NT2/D1 (cell line): ENCODE results near the gene GCDH.

ENCODE experiments used
- SUZ12 ChIP-seq: IDR thresholded peaks from 2 replicates; pipeline ENCODE4 v1.6.1; 2011; ENCODE audit not compliant: insufficient read length, insufficient read depth; ENCODE audit errors: extremely low read depth
- YY1 ChIP-seq: IDR thresholded peaks from 2 replicates; pipeline ENCODE4 v1.6.1; 2011; ENCODE audit not compliant: insufficient read length, insufficient read depth
- ZNF274 ChIP-seq: IDR thresholded peaks from 2 replicates; pipeline ENCODE4 v1.6.1; 2011; ENCODE audit warnings: mild to moderate bottlenecking, low read depth, low read length

DNA sequence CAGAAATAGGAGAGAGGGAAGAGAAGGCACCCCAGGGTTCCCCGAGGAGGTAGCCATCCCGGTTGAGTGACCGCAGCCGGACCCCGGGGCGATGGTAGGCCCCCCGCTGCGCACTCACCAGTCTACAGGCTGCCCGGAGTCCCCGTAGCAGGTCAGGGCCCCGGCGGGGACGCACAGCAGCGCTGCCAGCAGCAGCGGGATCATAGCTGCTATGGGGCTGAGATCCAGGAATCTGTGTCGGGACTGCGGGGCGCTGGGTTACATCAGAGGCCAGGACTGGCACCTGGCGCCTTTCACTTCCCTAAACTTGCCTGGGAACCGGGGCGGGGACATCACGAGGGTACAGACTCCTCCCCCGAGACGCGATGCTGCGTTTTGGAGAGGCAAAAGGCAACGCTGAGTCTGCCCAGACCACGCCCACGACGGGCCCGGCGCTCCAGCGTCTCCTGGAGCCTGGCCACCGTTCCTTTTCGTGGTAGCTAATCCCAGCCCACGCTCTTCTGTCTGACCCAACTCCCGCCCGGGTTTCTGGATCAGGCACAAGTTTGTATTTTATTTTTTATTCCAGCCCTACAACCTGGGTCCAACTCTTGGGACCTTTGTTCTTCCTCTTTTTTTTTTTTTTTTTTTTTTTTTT, 9.7 kb upstream of the GCDH start, which contains the start of gene DNASE2:
- TF ChIP-seq ZNF274 (no peak), SUZ12 (no peak), YY1 (no peak)
